Stomach (tissue), 4 donors: ENCODE data around the gene TMCC2.

ENCODE experiments used
- CTCF ChIP-seq, 7 experiments: fragments of 450-650 bp in 4 of 7; fragments of 200-600 bp in 3 of 7; sonication (generic) in 3 of 7; IDR thresholded peaks; one replicate each; pipeline ENCODE4 v1.5.1; 2016 to 2019; ENCODE audit warnings: antibody characterized with exemption in 7 of 7, control low read depth in 2 of 7, mild to moderate bottlenecking in 1 of 7
- EP300 ChIP-seq: sonication (generic); formaldehyde crosslinking; IDR thresholded peaks from one replicate; pipeline ENCODE4 v1.6.1; 2017; ENCODE audit warnings: antibody characterized with exemption

DNA sequence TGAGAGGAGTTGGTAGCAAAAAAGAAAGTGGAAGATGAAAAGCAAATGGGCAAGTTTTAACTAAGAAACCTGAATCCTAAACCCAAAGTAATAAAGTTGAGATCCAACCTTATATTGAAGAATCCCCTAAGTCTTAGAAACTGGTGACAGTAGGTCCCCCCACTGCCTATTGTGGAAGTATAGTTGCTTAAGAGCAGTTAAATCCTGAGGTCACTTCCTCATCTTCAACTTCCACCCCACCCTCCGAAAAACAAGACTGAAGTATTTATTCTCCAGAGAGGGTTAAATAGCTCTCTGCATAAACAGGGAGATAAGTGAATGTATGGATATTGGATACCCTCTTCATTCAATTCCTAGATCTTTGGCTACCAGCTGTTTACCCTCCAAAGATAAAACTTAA is 13.0 kb upstream of the TMCC2 start:
- TF ChIP-seq CTCF (IDR thresholded peaks at IDR 0.05) (no peak), EP300 (no peak)
